K562 (cell line): ENCODE measurements around the gene SNUPN. TPM values are rescaled to one million over a fixed set of nuclear protein-coding genes. Genes with fewer than 3 reads are reported as not detected.

Experiments used
- ATAC-seq: fragments of 200-7000 bp; cut with Tn5 transposase; 3 replicates; pipeline ENCODE4 v1.9.1; 2020; ENCODE audit warnings: moderate library complexity
- BruUV-seq: library from RNA; stranded (reverse); fragments of 400-500 nt; replicated peaks from 2 replicates; lab custom pipeline; 2021; lab: Mats Ljungman, UMichigan
- CTCF ChIA-PET: fragments of 300-600 bp; formaldehyde crosslinking; extraction: SDS; loops from one replicate; lab custom pipeline; 2021; ENCODE audit warnings: low intra/inter-chr PET ratio; lab: Yijun Ruan, JAX
- POLR2A ChIA-PET: fragments of 300-600, 350-650 bp; sonication (Branson Sonifier 250); formaldehyde crosslinking; extraction: SDS; loops from one replicate; lab custom pipeline; 2021; ENCODE audit warnings: antibody characterized with exemption, inconsistent platforms; lab: Yijun Ruan, JAX
- DNase-seq, 4 experiments: peaks; one replicate each; pipeline versions ENCODE4 v3.0.0 to v3.0.0-alpha.2; 2011 to 2018; ENCODE audit warnings: low spot score in 3 of 4, mixed read lengths in 3 of 4; ENCODE audit errors: extremely low read depth in 1 of 4
- FAIRE-seq: peaks from 2 replicates; lab custom pipeline; 2011; peaks lifted over from hg19 to GRCh38; lab: Jason Lieb, UNC
- H2AFZ ChIP-seq: 2 replicates; pipeline ENCODE4 v1.6.0; 2011; ENCODE audit warnings: low read depth, low read length, control low read depth, inconsistent platforms
- H3K27ac ChIP-seq: fragments of 200-600 bp; 3 replicates; pipeline ENCODE4 v1.8.0; 2011; ENCODE audit warnings: low read depth, mild to moderate bottlenecking, control low read depth, inconsistent platforms, low read length, moderate library complexity, mixed read lengths; ENCODE audit errors: extremely low read depth
- H3K27me3 ChIP-seq, 2 experiments: fragments of 300-600 bp in 1 of 2; 2 replicates in 1 of 2; 3 replicates in 1 of 2; pipeline versions ENCODE4 v1.6.0 to v1.8.0; 2011; ENCODE audit warnings: inconsistent platforms in 2 of 2, low read length in 2 of 2, mild to moderate bottlenecking in 1 of 2, mixed read lengths in 1 of 2, moderate library complexity in 1 of 2; ENCODE audit not compliant: control insufficient read depth in 2 of 2, insufficient read depth in 2 of 2
- H3K36me3 ChIP-seq: fragments of 300-600 bp; 3 replicates; pipeline ENCODE4 v1.8.0; 2011; ENCODE audit warnings: mild to moderate bottlenecking, low read length, inconsistent platforms; ENCODE audit not compliant: control insufficient read depth, insufficient read depth
- H3K4me1 ChIP-seq, 2 experiments: fragments of 200-600 bp in 1 of 2; replicated peaks in 1 of 2; 2 replicates in 1 of 2; 3 replicates in 1 of 2; pipeline versions ENCODE4 v1.5.1 to v1.8.0; 2011; ENCODE audit warnings: inconsistent platforms in 2 of 2, low read length in 2 of 2, mild to moderate bottlenecking in 1 of 2, mixed read lengths in 1 of 2, moderate library complexity in 1 of 2; ENCODE audit not compliant: control insufficient read depth in 2 of 2, insufficient read depth in 2 of 2
- H3K4me2 ChIP-seq: 2 replicates; pipeline ENCODE4 v1.6.1; 2011; ENCODE audit warnings: low read length, control low read depth, inconsistent platforms, mixed read lengths; ENCODE audit not compliant: insufficient read depth
- H3K4me3 ChIP-seq: fragments of 200-600 bp; sonication (generic), shearing (Covaris generic); 2 replicates; pipeline ENCODE4 v1.5.1; 2016; ENCODE audit warnings: control low read depth, inconsistent platforms
- H3K79me2 ChIP-seq: fragments of 200-600 bp; 3 replicates; pipeline ENCODE4 v1.8.0; 2011; ENCODE audit warnings: low read length, inconsistent platforms; ENCODE audit not compliant: control insufficient read depth, insufficient read depth
- H3K9ac ChIP-seq, 2 experiments: 2 replicates each; pipeline versions ENCODE4 v1.6.0 to v1.6.1; 2011; ENCODE audit warnings: low read depth in 2 of 2, low read length in 2 of 2, control low read depth in 1 of 2, inconsistent platforms in 1 of 2, mild to moderate bottlenecking in 1 of 2, mixed read lengths in 1 of 2; ENCODE audit not compliant: insufficient read depth in 1 of 2
- H3K9me1 ChIP-seq: one replicate; pipeline ENCODE4 v1.6.0; 2011; ENCODE audit warnings: inconsistent platforms, mild to moderate bottlenecking, low read length, moderate library complexity; ENCODE audit not compliant: control insufficient read depth, insufficient read depth
- H3K9me3 ChIP-seq: replicated peaks from 2 replicates; pipeline ENCODE4 v1.5.1; 2011; ENCODE audit warnings: low read depth, low read length, inconsistent platforms; ENCODE audit not compliant: control insufficient read depth, insufficient read depth
- H4K20me1 ChIP-seq: replicated peaks from 2 replicates; pipeline ENCODE4 v1.6.1; 2011; ENCODE audit warnings: low read length, inconsistent platforms, mixed read lengths; ENCODE audit not compliant: control insufficient read depth, insufficient read depth
- CBFA2T2 ChIP-seq: fragments of 450-650 bp; conservative IDR thresholded peaks from 2 replicates; pipeline ENCODE4 v1.6.1; 2017; ENCODE audit warnings: mild to moderate bottlenecking
- CBX3 ChIP-seq, 2 experiments: IDR thresholded peaks; 1 replicate in 1 of 2; 2 replicates in 1 of 2; pipeline ENCODE4 v1.6.1; 2012; ENCODE audit warnings: inconsistent platforms in 2 of 2, low read length in 2 of 2, borderline replicate concordance in 1 of 2, control low read depth in 1 of 2
- CTBP1 ChIP-seq: fragments of 450-650 bp; IDR thresholded peaks from 2 replicates; pipeline ENCODE4 v1.6.1; 2016; ENCODE audit warnings: borderline replicate concordance
- POLR2AphosphoS5 ChIP-seq: IDR thresholded peaks from 2 replicates; pipeline ENCODE4 v1.6.1; 2011; ENCODE audit warnings: mild to moderate bottlenecking, low read depth, low read length, moderate library complexity; ENCODE audit not compliant: control insufficient read depth, insufficient read depth
- POLR2H ChIP-seq: IDR thresholded peaks from 2 replicates; pipeline ENCODE4 v1.6.1; 2016; ENCODE audit warnings: missing genetic modification characterization, low read depth, mild to moderate bottlenecking, control low read depth, missing compliant biosample characterization, moderate library complexity
- PRPF4 ChIP-seq: fragments of 200-400 bp; formaldehyde crosslinking; IDR thresholded peaks from one replicate; pipeline ENCODE4 v1.6.1; 2017; ENCODE audit warnings: low read length, low read depth, mild to moderate bottlenecking; ENCODE audit not compliant: insufficient read depth, poor library complexity, severe bottlenecking
- SMAD4 ChIP-seq: fragments of 250-450 bp; sonication (Bioruptor Pico); conservative IDR thresholded peaks from 2 replicates; pipeline ENCODE4 v1.8.0; 2021; ENCODE audit warnings: inconsistent platforms, mild to moderate bottlenecking, moderate library complexity
- ZBED1 ChIP-seq: IDR thresholded peaks from 2 replicates; pipeline ENCODE4 v1.6.1; 2014
- ZNF41 ChIP-seq: fragments of 250-450 bp; sonication (Bioruptor Pico); conservative IDR thresholded peaks from 2 replicates; pipeline ENCODE4 v1.4.0; 2020; ENCODE audit warnings: mild to moderate bottlenecking
- ZNF695 ChIP-seq: fragments of 450-650 bp; formaldehyde crosslinking; IDR thresholded peaks from 2 replicates; pipeline ENCODE4 v1.4.0; 2020; ENCODE audit warnings: mild to moderate bottlenecking, moderate library complexity
- in situ Hi-C: fragments of 300-500 bp; cut with MboI; formaldehyde crosslinking; loops from 4 replicates; pipeline ENCODE4 v1.15.0; 2018; ENCODE audit warnings: inconsistent platforms, mixed read lengths
- intact Hi-C: fragments of 100-400 bp; cut with micrococcal nuclease; formaldehyde crosslinking; loops from 2 replicates; pipeline ENCODE4 v1.14.2; 2022
- polyA plus RNA-seq, 8 experiments: library from polyadenylated mRNA; depleted of rRNA in 4 of 8; stranded (reverse) in 5 of 8; unstranded in 3 of 8; fragments of >200 nt; fragmentation: Nextera tagmentation in 2 of 8; fragmentation: Illumina TruSeq in 1 of 8; extraction: Ambion mirVana in 2 of 8; extraction: Trizol in 1 of 8; gene quantifications; 2 replicates each; pipeline versions ENCODE4 v1.2.1 to v1.2.3, GENCODE V29; 2011 to 2014; ENCODE audit warnings: inconsistent platforms in 1 of 8, missing spikeins in 1 of 8
- total RNA-seq, 7 experiments: library from RNA; depleted of rRNA in 6 of 7; stranded (reverse); fragments of >200 nt in 6 of 7; fragmentation: Illumina TruSeq in 2 of 7; extraction: Trizol in 2 of 7; gene quantifications; 2 replicates each; pipeline versions ENCODE4 v1.2.1 to v1.2.3, GENCODE V29; 2011 to 2021; ENCODE audit warnings: low replicate concordance in 1 of 7
- TF ChIP-seq, protein P1 (sequence below): IDR thresholded peaks from 2 replicates; pipeline ENCODE4 v1.6.1; 2012; ENCODE audit warnings: low read depth, low read length, improper control_type of control experiment, borderline replicate concordance
- TF ChIP-seq, protein P2 (sequence below): sonication (generic); formaldehyde crosslinking; IDR thresholded peaks from 2 replicates; pipeline ENCODE4 v1.8.1; 2022; ENCODE audit warnings: missing genetic modification reagents

The SNUPN gene
- total and polyA plus RNA-seq, 9 of the 15 experiments (the other 6 are each of a cell fraction or from before 2014, with no cell fraction given) = 32.2 to 78.3 (median 40.0) TPM

DNA sequence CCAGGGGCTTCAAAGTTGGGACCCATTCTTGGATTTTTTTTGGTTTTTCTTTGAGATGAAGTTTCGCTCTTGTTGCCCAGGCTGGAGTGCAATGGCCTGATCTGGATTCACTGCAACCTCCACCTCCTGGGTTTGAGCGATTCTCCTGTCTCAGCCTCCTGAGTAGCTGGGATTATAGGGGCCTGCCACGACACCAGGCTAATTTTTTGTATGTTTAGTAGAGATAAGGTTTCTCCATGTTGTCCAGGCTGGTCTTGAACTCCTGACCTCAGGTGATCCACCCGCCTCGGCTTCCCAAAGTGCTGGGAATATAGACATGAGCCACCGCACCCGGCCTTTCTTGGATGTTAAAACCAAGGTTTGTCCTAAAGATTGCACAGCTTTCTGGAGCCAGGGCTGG, 8.4 kb upstream of the SNUPN start (continued):
- TF ChIP-seq POLR2AphosphoS5 = peak; percentile 52; the same call in 1 of the 2 replicates
- TF ChIP-seq CBFA2T2 = peak; percentile 78

DNA sequence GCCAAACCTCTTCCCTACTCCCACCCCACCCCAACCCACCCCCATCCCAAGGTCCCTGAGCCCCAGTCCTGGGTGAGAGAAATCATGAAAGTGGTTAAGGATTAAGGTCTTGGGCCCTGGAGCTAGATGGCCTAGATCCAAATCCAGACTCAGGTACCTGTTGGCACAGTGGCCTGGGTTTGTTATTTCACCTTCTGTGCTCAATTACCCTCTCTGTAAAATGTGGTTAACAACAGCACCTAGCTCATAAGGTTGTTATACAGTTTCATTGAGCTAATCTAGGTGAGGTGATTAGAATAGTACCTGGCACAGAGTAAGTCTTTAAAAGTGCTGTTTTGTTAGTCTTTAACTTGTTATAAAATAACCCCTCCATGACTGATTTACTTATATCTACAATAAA, 6.4 kb upstream of the SNUPN start:
- DNase-seq (no peak), FAIRE-seq (no peak)
- Histone ChIP-seq H3K36me3 (no peaks in the 10 kb centered on the region), H4K20me1 (no peaks in the 10 kb centered on the region), H3K9me3 (no peaks in the 10 kb centered on the region), H3K27me3 (no peaks in the 10 kb centered on the region), H3K4me3 (no peak overlapping the region)
- CTCF ChIA-PET = no interaction called here
- TF ChIP-seq, protein P1, sequence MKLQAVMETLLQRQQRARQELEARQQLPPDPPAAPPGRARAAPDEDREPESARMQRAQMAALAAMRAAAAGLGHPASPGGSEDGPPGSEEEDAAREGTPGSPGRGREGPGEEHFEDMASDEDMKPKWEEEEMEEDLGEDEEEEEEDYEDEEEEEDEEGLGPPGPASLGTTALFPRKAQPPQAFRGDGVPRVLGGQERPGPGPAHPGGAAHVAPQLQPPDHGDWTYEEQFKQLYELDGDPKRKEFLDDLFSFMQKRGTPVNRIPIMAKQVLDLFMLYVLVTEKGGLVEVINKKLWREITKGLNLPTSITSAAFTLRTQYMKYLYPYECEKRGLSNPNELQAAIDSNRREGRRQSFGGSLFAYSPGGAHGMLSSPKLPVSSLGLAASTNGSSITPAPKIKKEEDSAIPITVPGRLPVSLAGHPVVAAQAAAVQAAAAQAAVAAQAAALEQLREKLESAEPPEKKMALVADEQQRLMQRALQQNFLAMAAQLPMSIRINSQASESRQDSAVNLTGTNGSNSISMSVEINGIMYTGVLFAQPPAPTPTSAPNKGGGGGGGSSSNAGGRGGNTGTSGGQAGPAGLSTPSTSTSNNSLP = no peak
- TF ChIP-seq, protein P2, sequence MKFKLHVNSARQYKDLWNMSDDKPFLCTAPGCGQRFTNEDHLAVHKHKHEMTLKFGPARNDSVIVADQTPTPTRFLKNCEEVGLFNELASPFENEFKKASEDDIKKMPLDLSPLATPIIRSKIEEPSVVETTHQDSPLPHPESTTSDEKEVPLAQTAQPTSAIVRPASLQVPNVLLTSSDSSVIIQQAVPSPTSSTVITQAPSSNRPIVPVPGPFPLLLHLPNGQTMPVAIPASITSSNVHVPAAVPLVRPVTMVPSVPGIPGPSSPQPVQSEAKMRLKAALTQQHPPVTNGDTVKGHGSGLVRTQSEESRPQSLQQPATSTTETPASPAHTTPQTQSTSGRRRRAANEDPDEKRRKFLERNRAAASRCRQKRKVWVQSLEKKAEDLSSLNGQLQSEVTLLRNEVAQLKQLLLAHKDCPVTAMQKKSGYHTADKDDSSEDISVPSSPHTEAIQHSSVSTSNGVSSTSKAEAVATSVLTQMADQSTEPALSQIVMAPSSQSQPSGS (CRISPR knock-in tag) = no peak
- no peak for TF ChIP-seq CBX3 (IDR thresholded peaks at IDR 0.05; ENCODE audit: borderline replicate concordance in 1 of 2, low read length in 2 of 2)
- no peak for TF ChIP-seq ZNF41 (CRISPR knock-in tag)
- no peak for TF ChIP-seq ZNF695 (CRISPR knock-in tag)
- no peak for TF ChIP-seq PRPF4
- TF ChIP-seq POLR2H (tag) = no peak
- TF ChIP-seq CTBP1 = no peak
- TF ChIP-seq SMAD4 (CRISPR knock-in tag) = no peak
- no peak for TF ChIP-seq ZBED1
- TF ChIP-seq, all 486 proteins: peak for 0
- Histone ChIP-seq H3K9ac (no peak overlapping the region), H3K4me2 (no peak overlapping the region), H2AFZ (no peak overlapping the region), H3K79me2 (peaks cover 16% of the 10 kb centered on the region), H3K9me1 (no peaks in the 10 kb centered on the region), H3K27ac (no peak overlapping the region), H3K4me1 (peaks cover 34 to 42% of the 10 kb centered on the region in 2 experiments)
- POLR2A ChIA-PET = interaction anchor here (0.6 kb wide), 1 partner anchor 400 kb away, joined by 3 read pairs; no protein-coding TSS in a partner anchor
- ATAC-seq = no peak
- no TSS peak for BruUV-seq
- in situ Hi-C loops (no loop called here), intact Hi-C loops (no loop called here)
